Dermis lymphatic vessel endothelial cell (primary cell): ENCODE results near the gene MACO1. TPM values are rescaled to one million over a fixed set of nuclear protein-coding genes. Genes with fewer than 3 reads are reported as not detected.

Source experiments
- total RNA-seq: library from RNA; depleted of rRNA; stranded (reverse); fragments of >200 nt; gene quantifications from 2 replicates; pipeline ENCODE4 v1.2.1, GENCODE V29; 2014

MACO1 gene, protein sequence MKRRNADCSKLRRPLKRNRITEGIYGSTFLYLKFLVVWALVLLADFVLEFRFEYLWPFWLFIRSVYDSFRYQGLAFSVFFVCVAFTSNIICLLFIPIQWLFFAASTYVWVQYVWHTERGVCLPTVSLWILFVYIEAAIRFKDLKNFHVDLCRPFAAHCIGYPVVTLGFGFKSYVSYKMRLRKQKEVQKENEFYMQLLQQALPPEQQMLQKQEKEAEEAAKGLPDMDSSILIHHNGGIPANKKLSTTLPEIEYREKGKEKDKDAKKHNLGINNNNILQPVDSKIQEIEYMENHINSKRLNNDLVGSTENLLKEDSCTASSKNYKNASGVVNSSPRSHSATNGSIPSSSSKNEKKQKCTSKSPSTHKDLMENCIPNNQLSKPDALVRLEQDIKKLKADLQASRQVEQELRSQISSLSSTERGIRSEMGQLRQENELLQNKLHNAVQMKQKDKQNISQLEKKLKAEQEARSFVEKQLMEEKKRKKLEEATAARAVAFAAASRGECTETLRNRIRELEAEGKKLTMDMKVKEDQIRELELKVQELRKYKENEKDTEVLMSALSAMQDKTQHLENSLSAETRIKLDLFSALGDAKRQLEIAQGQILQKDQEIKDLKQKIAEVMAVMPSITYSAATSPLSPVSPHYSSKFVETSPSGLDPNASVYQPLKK
- total RNA-seq: 27.1 and 35.2 TPM in 2 replicates

DNA sequence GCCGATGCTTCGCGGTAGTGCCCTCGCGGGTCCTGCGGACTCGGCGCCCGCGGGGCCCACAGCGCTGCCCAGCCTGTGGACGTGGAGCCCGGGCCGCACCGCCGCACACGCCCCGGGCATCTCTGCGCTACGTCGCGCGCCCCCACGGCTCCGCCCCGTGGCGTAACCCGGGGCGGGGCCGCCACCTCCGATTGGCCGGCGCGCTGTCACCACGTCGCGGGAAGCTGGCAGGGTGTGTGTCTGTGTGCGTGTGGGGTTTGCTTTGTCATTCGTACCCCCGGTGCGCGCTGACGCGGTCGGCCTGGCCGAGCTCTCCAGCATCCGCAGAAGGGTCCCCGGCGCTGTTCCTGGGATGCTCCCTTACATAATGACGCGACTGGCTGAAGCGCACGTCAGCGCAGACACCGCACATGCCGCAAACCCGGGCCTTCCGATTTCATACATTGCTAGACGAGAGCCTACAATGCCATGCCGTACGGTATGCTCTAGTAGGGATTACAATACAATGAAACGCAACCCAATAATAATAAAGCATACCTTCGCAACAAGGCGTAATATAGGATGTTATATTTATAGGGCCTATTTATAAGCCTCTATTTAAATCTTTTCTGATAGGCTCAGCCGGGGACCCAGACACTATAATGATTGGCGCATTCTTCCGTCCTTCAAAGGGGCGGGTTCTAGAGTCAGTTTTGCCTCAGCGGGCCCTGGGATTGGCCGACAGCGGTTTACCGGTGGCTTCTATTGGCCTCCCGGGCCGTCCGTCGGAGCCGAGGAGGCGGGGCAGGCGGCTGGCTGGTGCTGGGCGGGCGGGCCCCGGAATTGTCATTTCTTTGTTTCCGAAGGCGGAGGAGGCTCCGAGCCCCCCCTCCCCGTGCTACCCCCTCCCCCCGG lies at the start of gene MACO1:
TSS of gene MACO1 (plus strand) at position 825 of the 894 bp plus-strand sequence. CDS start 202 bp downstream, outside the sequence.

DNA sequence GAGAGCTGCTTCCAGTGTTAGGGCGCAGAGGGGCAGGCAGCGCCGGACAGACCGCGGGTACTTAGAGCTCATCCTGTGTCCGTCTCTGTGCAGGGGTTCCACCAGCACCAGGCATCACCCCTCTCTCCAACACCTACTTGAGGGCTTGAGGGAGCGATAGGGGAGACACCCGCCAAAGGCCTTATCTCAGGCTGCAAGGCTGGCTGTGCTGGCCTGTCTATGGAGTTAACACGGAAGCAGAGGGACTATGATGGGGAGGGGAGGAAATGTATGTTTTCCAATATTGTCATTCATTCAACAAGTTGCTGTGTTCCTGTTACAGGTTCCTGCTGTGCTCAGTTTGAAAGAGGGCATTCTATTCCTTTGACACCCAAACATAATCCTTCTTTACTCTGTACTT lies 10.0 kb upstream of the MACO1 start, which contains the start of gene RHCE:
TSS of gene RHCE (minus strand) at position 111 of the 400 bp plus-strand sequence. CDS start at position 72, 39 bp downstream.

DNA sequence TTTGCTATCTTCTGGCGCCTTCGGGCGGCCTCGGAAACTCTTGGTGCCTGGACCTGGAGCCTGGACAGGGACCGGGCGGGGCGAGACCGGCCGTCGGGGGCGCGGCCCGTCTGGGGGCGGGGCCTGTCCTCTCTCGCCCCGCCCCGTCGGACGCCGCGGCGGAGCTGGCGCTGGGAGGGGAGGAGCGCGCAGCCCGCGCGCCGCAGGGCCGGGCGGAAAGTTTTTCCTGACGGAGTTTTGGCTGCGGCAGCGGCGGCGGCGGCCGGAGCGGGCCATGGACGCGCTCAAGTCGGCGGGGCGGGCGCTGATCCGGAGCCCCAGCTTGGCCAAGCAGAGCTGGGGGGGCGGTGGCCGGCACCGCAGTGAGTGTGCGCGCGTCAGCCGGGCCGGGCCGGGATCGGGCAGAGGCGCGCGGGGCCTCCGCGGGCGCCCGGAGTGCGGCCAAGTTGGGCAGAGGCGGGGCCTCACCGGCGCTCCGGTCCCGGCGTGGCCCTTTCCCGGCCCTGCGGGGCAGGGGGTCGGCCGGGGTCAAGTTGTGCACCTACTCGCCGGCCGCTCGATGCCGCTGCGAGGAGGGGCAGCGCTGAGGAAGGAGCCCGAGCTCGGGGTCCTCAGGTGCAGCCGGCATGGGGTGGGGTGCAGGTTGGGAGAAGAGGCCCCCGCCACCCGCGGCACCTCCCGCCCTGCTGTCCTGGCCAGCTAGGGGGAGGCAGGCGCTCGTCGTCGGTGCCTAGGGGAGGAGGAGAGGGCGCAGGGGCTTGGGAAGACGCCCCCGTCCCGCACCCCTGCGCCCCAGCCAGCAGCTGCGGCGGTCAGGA lies 112.9 kb downstream of the MACO1 start, which contains the start of gene LDLRAP1:
TSS of gene LDLRAP1 (plus strand) at position 182 of the 818 bp plus-strand sequence. CDS start at position 275, 93 bp downstream.

Other genes starting within 250 kb of the MACO1 start
- 35.0 and 45.5 TPM in 2 replicates for gene SYF2, start 198.4 kb upstream of the MACO1 start, total RNA-seq
- gene RSRP1, start 183.4 kb upstream of the MACO1 start, total RNA-seq: 196 and 200 TPM in 2 replicates
- gene RHD, start 158.4 kb upstream of the MACO1 start, total RNA-seq: 0.09 and 0.33 TPM in 2 replicates
- gene TMEM50A, start 92.6 kb upstream of the MACO1 start, total RNA-seq: 261 and 612 TPM in 2 replicates
- 0.69 and 1.8 TPM in 2 replicates for gene RHCE, start 10.1 kb upstream of the MACO1 start, total RNA-seq
- 10.6 and 16.6 TPM in 2 replicates for gene LDLRAP1, start 112.7 kb downstream of the MACO1 start, total RNA-seq
- 1.5 and 1.8 TPM in 2 replicates for gene MAN1C1, start 185.9 kb downstream of the MACO1 start, total RNA-seq